Stimulated activated memory B cell treated with anti-CD40 and anti-IgM and Interleukin-4, amounts not matched to agents 10 μg/mL and 1 μg/mL and 100 μg/mL, for 72 hours (primary cell): Measurements from ENCODE around the gene SKP1.

Source experiments
- ATAC-seq: fragments of 150-1000 bp; cut with Tn5 transposase; 2 replicates; pipeline ENCODE4 v1.10.0; 2021
- H3K27ac Mint-ChIP-seq: one replicate; pipeline ENCODE4 v1.8.0; 2022; ENCODE audit warnings: mild to moderate bottlenecking, mixed read lengths
- H3K27me3 Mint-ChIP-seq: one replicate; pipeline ENCODE4 v1.8.0; 2022; ENCODE audit warnings: mixed read lengths
- H3K36me3 Mint-ChIP-seq: one replicate; pipeline ENCODE4 v1.8.0; 2022; ENCODE audit warnings: mixed read lengths
- H3K4me1 Mint-ChIP-seq: one replicate; pipeline ENCODE4 v1.8.0; 2022; ENCODE audit warnings: mixed read lengths
- H3K4me3 Mint-ChIP-seq: one replicate; pipeline ENCODE4 v1.8.0; 2022; ENCODE audit warnings: mild to moderate bottlenecking, moderate library complexity, mixed read lengths
- H3K9me3 Mint-ChIP-seq: one replicate; pipeline ENCODE4 v1.8.0; 2022; ENCODE audit warnings: mixed read lengths

The SKP1 gene

GRCh38 chr5:134103397-134103796 is 73.4 kb downstream of the SKP1 start:
- no peaks in the 10 kb centered on the region for H3K36me3 Mint-ChIP-seq
- no peaks in the 10 kb centered on the region for H3K9me3 Mint-ChIP-seq
- peaks cover 69% of the 10 kb centered on the region for H3K4me1 Mint-ChIP-seq
- H3K27me3 Mint-ChIP-seq, result no peaks in the 10 kb centered on the region
- no peak overlapping the region for H3K4me3 Mint-ChIP-seq
- peak overlapping the region; percentile 92 for H3K27ac Mint-ChIP-seq
- no peak for ATAC-seq

DNA sequence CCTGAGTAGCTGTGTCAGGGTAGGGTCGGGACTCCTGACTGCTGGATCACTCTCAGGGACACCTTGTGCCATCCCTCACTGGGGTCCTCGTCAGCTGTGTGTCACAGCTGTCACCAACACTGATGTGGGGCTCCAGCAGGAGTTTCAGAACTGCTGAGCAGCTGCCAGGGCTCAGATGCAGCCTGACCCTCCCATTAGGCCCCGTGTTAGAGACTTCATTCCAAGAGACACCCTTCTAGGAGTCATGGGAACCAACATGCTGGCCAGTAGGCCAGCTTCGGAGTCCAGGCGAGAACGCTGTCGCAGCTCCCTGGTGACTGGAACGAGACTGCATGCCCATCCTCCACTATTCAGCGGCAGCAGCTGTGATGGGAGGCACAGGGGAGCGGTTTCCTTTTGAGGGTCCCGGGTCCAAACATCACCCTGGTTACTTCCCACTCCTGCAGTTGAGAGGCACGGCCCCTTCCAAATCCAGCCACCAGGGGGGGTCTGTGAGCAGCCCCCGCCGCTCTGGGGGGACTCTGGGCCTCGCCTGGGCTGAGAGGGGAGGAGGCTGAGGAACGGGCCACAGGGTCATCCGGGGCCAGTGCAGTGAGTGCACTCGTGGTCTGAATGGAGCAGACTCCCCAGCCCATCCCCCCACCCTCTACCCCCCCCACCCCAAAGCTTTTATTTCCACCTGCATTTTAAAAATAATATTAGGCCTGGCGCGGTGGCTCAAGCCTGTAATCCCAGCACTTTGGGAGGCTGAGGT is 74.9 kb downstream of the SKP1 start:
- Mint-ChIP-seq H3K4me1 (peaks cover 69% of the 10 kb centered on the region), H3K27me3 (no peaks in the 10 kb centered on the region), H3K27ac (peak overlapping the region; percentile 85), H3K9me3 (no peaks in the 10 kb centered on the region), H3K36me3 (no peaks in the 10 kb centered on the region), H3K4me3 (no peak overlapping the region)
- peak; percentile 50 for ATAC-seq

DNA sequence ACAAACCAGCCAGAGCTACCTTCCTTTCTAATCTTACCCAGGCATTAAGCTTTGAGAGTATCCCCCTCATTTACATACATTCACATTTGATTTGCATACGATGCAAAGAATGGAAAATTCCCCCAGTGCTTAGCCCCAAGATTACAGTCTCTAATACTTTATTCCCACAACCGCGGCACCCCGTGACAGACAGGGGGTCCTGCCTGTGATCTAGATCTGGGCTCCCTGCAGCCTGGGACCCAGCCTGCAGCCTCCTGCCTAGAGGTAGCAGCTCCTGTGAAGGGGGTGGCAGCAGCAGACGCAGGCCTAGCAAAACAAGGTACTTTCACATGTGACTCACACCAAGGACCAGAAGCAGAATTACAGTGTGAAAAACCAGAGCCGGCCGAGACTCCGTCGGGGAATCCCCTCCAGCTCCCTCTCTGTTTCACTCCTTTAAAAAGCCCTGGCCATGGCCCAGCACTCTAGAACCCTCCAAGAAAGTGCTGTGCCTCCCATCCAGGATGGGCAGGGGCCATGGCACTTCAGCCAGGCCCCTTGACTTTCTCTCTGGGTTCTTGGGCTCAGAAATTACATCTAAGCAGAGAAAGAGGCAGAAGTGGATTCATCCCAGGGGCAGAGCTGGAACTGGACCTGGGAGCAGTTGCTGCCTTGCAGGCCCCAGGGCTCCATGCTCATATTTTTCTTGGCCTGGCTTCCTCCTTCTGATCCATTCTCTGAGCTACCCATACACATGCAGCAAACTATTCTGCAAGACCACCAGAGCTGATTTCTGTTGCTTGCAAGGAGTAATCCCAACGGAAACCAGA is 76.3 kb downstream of the SKP1 start:
- H3K36me3 Mint-ChIP-seq, result no peaks in the 10 kb centered on the region
- peak; percentile 95 for ATAC-seq
- peak overlapping the region; percentile 58 for H3K4me3 Mint-ChIP-seq
- no peaks in the 10 kb centered on the region for H3K9me3 Mint-ChIP-seq
- H3K4me1 Mint-ChIP-seq, result peaks cover 64% of the 10 kb centered on the region
- H3K27ac Mint-ChIP-seq, result peak overlapping the region; percentile 85
- no peaks in the 10 kb centered on the region for H3K27me3 Mint-ChIP-seq

- Mint-ChIP-seq H3K4me1 (peaks cover 58% of the 10 kb centered on the region), H3K27ac (peak overlapping the region; percentile 85), H3K27me3 (no peaks in the 10 kb centered on the region), H3K4me3 (peak overlapping the region; percentile 58), H3K9me3 (no peaks in the 10 kb centered on the region), H3K36me3 (no peaks in the 10 kb centered on the region)
- ATAC-seq, result no peak
Observed at GRCh38 chr5:134099939-134100282, 76.8 kb downstream of the SKP1 start.

GRCh38 chr5:134099288-134099872 is 77.4 kb downstream of the SKP1 start:
- Mint-ChIP-seq H3K9me3 (no peaks in the 10 kb centered on the region), H3K27ac (peak overlapping the region; percentile 85), H3K36me3 (no peaks in the 10 kb centered on the region), H3K4me3 (no peak overlapping the region), H3K27me3 (no peaks in the 10 kb centered on the region), H3K4me1 (peaks cover 52% of the 10 kb centered on the region)
- peak; percentile 1 for ATAC-seq
